Activated T-cell treated with anti-CD3 and anti-CD28 coated beads for 1 hour (primary cell): ENCODE measurements around the gene NKAIN1.
"Not testable (repeated sequence)": the region's sequence is repeated elsewhere in the genome, so short reads cannot be mapped to it uniquely, and the experiment has no call there.

Experiments used
- DNase-seq: peaks from one replicate; pipeline ENCODE4 v3.0.0-alpha.2; 2020; ENCODE audit warnings: low read depth

Gene NKAIN1

GRCh38 chr1:31152181-31152795 is 87.4 kb downstream of the NKAIN1 start:
- no peak for DNase-seq

DNA sequence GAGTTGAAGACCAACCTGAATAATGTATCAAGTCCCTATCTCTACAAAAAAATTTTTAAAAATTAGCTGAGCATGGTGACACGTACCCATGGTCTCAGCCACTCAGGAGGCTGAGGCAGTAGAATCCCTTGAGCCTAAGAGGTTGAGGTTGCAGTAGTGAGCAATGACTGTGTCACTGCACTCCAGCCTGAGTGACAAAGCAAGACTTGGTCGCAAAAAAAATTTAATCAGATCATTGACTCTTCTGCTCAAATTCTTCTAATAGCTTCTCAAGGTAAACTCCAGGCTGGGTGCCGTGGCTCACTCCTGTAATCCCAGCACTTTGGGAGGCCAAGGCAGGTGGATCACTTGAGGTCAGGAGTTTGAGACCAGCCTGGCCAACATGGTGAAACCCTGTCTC is 88.3 kb downstream of the NKAIN1 start:
- no peak for DNase-seq

- no peak for DNase-seq
Measured at GRCh38 chr1:31148409-31148808, 91.3 kb downstream of the NKAIN1 start.

DNA sequence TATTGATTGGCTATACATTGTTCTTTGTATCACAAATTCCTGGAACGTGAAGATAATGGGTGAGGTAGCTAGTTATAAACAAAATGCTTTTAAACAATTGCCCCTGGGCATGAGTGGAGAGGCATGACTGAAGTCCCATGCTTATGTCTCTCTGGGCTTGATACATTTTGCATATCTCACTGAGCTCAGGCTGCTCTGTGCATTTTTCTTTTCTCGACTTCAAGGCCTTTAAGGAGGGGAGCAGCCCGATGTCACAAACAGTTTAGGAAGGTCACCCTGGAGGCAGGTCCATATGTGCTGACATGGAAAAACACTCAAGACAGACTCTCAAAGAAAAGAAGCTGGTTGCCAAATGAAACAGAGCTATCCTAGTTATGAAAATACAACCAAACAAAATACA is 94.0 kb downstream of the NKAIN1 start:
- DNase-seq = no peak

DNA sequence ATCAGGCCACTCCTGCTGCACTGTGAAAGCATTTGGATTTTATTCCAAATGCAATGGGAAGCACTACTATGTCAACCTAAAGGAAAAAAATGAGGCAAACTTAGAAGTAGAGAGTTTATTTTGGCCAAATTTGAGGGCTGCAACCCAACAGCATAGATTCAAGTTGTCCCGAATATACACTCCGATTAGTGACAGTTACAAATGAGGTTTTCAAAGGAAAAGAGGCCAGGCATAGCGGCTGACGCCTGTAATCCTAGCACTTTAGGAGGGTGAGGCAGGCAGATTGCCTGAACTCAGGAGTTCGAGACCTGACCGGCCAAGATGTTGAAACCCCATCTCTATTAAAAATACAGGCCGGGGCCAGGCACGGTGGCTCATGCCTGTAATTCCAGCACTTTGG is 95.2 kb downstream of the NKAIN1 start:
- no peak for DNase-seq

- DNase-seq = no peak
Measured at GRCh38 chr1:31143455-31143854, 96.2 kb downstream of the NKAIN1 start.

- no peak for DNase-seq
Measured at GRCh38 chr1:31142406-31142805, 97.3 kb downstream of the NKAIN1 start.

DNA sequence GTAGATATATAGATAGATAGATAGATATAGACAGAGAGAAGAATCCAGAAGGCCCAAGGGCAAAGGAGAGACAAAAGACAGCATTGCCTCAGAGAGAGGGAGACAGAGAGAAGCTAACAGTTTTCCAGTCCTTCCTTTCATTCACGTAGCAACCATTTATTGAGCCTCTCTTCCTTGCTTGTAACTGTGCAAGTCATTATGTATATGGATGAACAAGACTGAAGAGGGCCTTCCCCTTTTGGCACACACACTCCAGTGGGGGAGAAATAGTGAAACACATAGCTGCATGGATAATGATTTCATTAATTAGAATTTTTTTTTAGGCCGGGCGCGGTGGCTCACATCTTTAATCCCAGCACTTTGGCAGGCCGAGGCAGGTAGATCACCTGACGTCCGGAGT is 99.4 kb downstream of the NKAIN1 start:
- DNase-seq = no peak

DNA sequence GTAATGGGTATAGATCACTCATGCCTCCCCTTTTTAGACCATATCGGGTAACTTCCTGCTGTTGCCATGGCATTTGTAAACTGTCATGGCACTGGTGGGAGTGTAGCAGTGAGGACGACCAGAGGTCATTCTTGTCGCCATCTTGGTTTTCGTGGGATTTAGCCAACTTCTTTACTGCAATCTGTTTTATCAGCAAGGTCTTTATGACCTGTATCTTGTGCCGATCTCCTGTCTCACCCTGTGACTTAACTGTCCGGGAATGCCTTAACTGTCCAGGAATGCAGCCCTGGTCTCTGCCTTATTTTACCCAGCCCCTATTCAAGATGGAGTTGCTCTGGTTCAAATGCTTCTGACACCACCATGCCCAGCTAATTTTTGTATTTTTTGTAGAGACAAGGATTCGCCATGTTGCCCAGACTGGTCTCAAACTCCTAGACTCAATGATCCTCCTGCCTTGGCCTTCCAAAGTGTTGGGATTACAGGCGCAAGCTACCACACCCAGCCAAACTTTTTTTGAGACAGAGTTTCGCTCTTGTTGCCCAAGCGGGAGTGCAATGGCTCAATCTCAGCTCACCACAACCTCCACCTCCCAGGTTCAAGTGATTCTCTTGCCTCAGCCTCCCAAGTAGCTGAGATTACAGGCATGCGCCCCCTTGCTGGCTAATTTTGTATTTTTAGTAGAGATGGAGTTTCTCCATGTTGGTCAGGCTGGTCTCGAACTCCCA is 100.7 kb downstream of the NKAIN1 start:
- not testable (repeated sequence) for DNase-seq

GRCh38 chr1:31137873-31138272 is 101.8 kb downstream of the NKAIN1 start:
- DNase-seq = not testable (repeated sequence)

DNA sequence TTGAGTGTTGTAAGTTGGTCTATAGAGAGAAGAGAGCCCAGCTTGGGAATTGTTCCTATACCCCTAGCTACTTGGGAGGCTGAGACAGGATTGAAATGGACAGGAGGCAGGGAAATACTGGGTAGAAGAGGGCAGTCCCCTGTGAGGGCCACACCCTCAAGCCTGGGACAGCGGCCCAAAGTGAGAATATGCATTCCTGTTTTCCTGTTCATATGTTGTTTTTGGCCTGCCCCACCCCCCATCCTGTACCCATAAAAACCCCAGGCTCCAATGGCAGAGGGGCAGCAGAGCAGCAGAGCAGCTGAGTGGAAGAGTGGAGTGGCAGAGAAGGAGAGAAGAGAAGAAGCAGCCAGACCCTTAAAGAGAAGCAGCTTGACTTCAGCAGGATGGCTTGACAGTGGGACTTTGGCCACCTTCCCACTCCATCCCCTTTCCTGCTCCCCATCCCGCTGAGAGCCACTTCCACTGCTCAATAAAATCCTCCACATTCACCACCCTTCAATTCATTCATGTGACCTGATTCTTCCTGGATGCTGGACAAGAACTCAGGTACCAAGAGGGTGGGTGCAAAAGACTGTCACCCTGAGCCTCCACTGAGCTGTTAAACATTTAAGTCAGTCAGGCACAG is 103.6 kb downstream of the NKAIN1 start:
- DNase-seq = no peak

DNA sequence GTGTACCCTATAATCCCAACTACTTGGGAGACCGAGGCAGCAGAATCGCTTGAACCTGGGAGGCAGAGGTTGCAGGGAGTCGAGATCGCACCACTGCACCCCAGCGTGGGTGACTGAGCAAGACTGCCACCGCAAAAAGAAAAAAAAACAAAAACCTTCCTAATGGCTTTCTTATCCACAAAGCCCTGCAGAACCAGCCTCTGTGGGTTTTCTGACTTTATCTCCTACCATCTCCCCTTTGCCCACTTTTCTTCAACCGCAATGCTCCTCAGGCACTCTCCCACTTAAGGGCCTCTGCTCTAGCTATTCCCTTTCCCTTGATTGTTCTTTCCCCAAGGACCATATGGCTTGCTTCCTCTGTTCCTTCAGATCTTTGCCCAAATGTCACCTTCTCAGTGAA is 106.3 kb downstream of the NKAIN1 start:
- no peak for DNase-seq
